Endothelial cell of umbilical vein (primary cell): Measurements from ENCODE around the gene SP6. TPM values are rescaled to one million over a fixed set of nuclear protein-coding genes. Genes with fewer than 3 reads are reported as not detected.

Experiments
- BruUV-seq: library from RNA; stranded (reverse); fragments of 400-500 nt; replicated peaks from 2 replicates; lab custom pipeline; 2021; lab: Mats Ljungman, UMichigan
- CTCF ChIA-PET: fragments of 300-600, 350-600 bp; sonication (Branson Sonifier 250); formaldehyde crosslinking; loops from one replicate; lab custom pipeline; 2021; ENCODE audit warnings: antibody characterized with exemption, inconsistent platforms; lab: Charles Lee
- POLR2A ChIA-PET: fragments of 300-600, 350-600 bp; sonication (Branson Sonifier 250); formaldehyde crosslinking; loops from one replicate; lab custom pipeline; 2021; ENCODE audit warnings: antibody characterized with exemption, inconsistent platforms; lab: Charles Lee
- DNase-seq: peaks from one replicate; pipeline ENCODE4 v3.0.0-alpha.2; 2011; ENCODE audit warnings: low read depth, low spot score
- FAIRE-seq: peaks from 2 replicates; lab custom pipeline; 2011; peaks lifted over from hg19 to GRCh38; lab: Jason Lieb, UNC
- H2AFZ ChIP-seq: 2 replicates; pipeline ENCODE4 v1.6.0; 2012; ENCODE audit warnings: low read depth, low read length, control low read depth, inconsistent platforms
- H3K27ac ChIP-seq: 2 replicates; pipeline ENCODE4 v1.5.1; 2011; ENCODE audit warnings: low read depth, mild to moderate bottlenecking, control low read depth, low read length, moderate library complexity; ENCODE audit not compliant: insufficient read depth
- H3K27me3 ChIP-seq, 2 experiments: 2 replicates each; pipeline versions ENCODE4 v1.6.0 to v1.6.1; 2011; ENCODE audit warnings: low read length in 2 of 2, mixed read lengths in 1 of 2; ENCODE audit not compliant: control insufficient read depth in 2 of 2, insufficient read depth in 2 of 2
- H3K36me3 ChIP-seq, 2 experiments: 2 replicates in 1 of 2; 3 replicates in 1 of 2; pipeline ENCODE4 v1.5.1; 2011; ENCODE audit warnings: low read length in 2 of 2, mild to moderate bottlenecking in 1 of 2, moderate library complexity in 1 of 2; ENCODE audit not compliant: control insufficient read depth in 2 of 2, insufficient read depth in 2 of 2; ENCODE audit errors: extremely low read depth in 1 of 2
- H3K4me1 ChIP-seq: 3 replicates; pipeline ENCODE4 v1.5.1; 2011; ENCODE audit warnings: mild to moderate bottlenecking, low read length; ENCODE audit not compliant: control insufficient read depth, insufficient read depth; ENCODE audit errors: extremely low read depth
- H3K4me2 ChIP-seq: 2 replicates; pipeline ENCODE4 v1.6.1; 2011; ENCODE audit warnings: low read length, control low read depth, mixed read lengths; ENCODE audit not compliant: insufficient read depth
- H3K4me3 ChIP-seq, 3 experiments: fragments of 200-600 bp in 1 of 3; sonication (generic), shearing (Covaris generic) in 1 of 3; replicated peaks in 1 of 3; 2 replicates each; pipeline ENCODE4 v1.5.1; 2011 to 2016; ENCODE audit warnings: control low read depth in 3 of 3, low read length in 3 of 3, mild to moderate bottlenecking in 2 of 3, inconsistent platforms in 1 of 3, low read depth in 1 of 3, moderate library complexity in 1 of 3; ENCODE audit not compliant: insufficient read depth in 1 of 3
- H3K79me2 ChIP-seq: 2 replicates; pipeline ENCODE4 v1.6.0; 2012; ENCODE audit warnings: low read length, inconsistent platforms; ENCODE audit not compliant: control insufficient read depth, insufficient read depth
- H3K9ac ChIP-seq: replicated peaks from 2 replicates; pipeline ENCODE3; 2011; ENCODE audit warnings: low read length, control low read depth; ENCODE audit not compliant: insufficient read depth; ENCODE audit errors: extremely low read depth
- H3K9me1 ChIP-seq: replicated peaks from 3 replicates; pipeline ENCODE4 v1.6.0; 2011; ENCODE audit warnings: mild to moderate bottlenecking, low read length; ENCODE audit not compliant: control insufficient read depth, insufficient read depth; ENCODE audit errors: extremely low read depth
- H3K9me3 ChIP-seq: replicated peaks from 2 replicates; pipeline ENCODE4 v1.5.1; 2012; ENCODE audit warnings: low read length, inconsistent platforms; ENCODE audit not compliant: control insufficient read depth, insufficient read depth
- H4K20me1 ChIP-seq: replicated peaks from 2 replicates; pipeline ENCODE3; 2011; ENCODE audit warnings: mild to moderate bottlenecking, low read length; ENCODE audit not compliant: control insufficient read depth, insufficient read depth; ENCODE audit errors: extremely low read depth
- CTCF ChIP-seq, 2 donors: IDR thresholded peaks; 1 replicate in 1 of 2; 2 replicates in 1 of 2; pipeline ENCODE4 v1.5.1; 2011; ENCODE audit warnings: low read length in 2 of 2, mild to moderate bottlenecking in 2 of 2, moderate library complexity in 2 of 2, control low read depth in 1 of 2, inconsistent platforms in 1 of 2, low read depth in 1 of 2; ENCODE audit not compliant: insufficient read depth in 1 of 2; ENCODE audit errors: extremely low read depth in 1 of 2
- EZH2 ChIP-seq: IDR thresholded peaks from 2 replicates; pipeline ENCODE4 v1.6.1; 2012; ENCODE audit warnings: borderline replicate concordance, low read depth, mild to moderate bottlenecking, moderate library complexity, low read length, inconsistent platforms; ENCODE audit not compliant: severe bottlenecking
- FOS ChIP-seq: IDR thresholded peaks from 2 replicates; pipeline ENCODE4 v1.6.1; 2011; ENCODE audit warnings: mild to moderate bottlenecking, low read length, moderate library complexity, borderline replicate concordance; ENCODE audit not compliant: insufficient read depth
- GATA2 ChIP-seq: IDR thresholded peaks from 2 replicates; pipeline ENCODE4 v1.7.0; 2011; ENCODE audit warnings: low read depth, mild to moderate bottlenecking, moderate library complexity, mixed read lengths, low read length; ENCODE audit not compliant: insufficient read length, insufficient read depth
- JUN ChIP-seq: IDR thresholded peaks from 2 replicates; pipeline ENCODE4 v1.6.1; 2011; ENCODE audit warnings: borderline replicate concordance, low read depth; ENCODE audit not compliant: insufficient read length, insufficient read depth
- MYC ChIP-seq: IDR thresholded peaks from one replicate; pipeline ENCODE4 v1.6.1; 2011; ENCODE audit warnings: mild to moderate bottlenecking, low read depth, low read length
- dilution Hi-C: fragments of 300-500 bp; cut with MboI; formaldehyde crosslinking; loops from one replicate; pipeline ENCODE4 v1.15.0; 2019; ENCODE audit warnings: low sequenced_read_pairs; ENCODE audit not compliant: extremely low pct_ligation_motif_present
- intact Hi-C: fragments of 100-400 bp; cut with micrococcal nuclease; formaldehyde crosslinking; loops from one replicate; pipeline ENCODE4 v1.10.0; 2022
- polyA plus RNA-seq, 4 experiments: library from polyadenylated mRNA; depleted of rRNA in 3 of 4; stranded (reverse) in 3 of 4; unstranded in 1 of 4; fragments of >200 nt; gene quantifications; 2 replicates each; pipeline versions ENCODE4 v1.2.1 to v1.2.3, GENCODE V29; 2011 to 2012; ENCODE audit warnings: missing spikeins in 1 of 4
- total RNA-seq: library from RNA; stranded (reverse); gene quantifications from 2 replicates; pipeline ENCODE4 v1.2.3, GENCODE V29; 2021

Gene SP6
- total and polyA plus RNA-seq, 2 donors (not counting 3 experiments of a cell fraction or from before 2014, with no cell fraction given) = 0.11 to 1.3 TPM

- Histone ChIP-seq H3K4me1 (peaks cover 5% of the 10 kb centered on the region), H3K4me2 (no peak overlapping the region), H3K9me3 (no peaks in the 10 kb centered on the region), H3K79me2 (no peaks in the 10 kb centered on the region), H3K4me3 (no peak overlapping the region), H4K20me1 (no peaks in the 10 kb centered on the region), H3K9ac (no peak overlapping the region), H3K27ac (no peak overlapping the region), H3K36me3 (no peaks in the 10 kb centered on the region), H3K9me1 (no peaks in the 10 kb centered on the region), H3K27me3 (no peaks in the 10 kb centered on the region), H2AFZ (no peak overlapping the region)
- FAIRE-seq (no peak), DNase-seq (no peak)
- ChIA-PET CTCF (interaction anchor here (0.5 to 10.2 kb wide), 9 partner anchors 11 to 934 kb away, joined by 3 to 367 read pairs (median 12); partner anchors contain the start of genes LRRC46, MRPL10 and SP2), POLR2A (no interaction called here)
- TF ChIP-seq EZH2 = no peak
- TF ChIP-seq MYC = no peak
- no peak for TF ChIP-seq JUN
- peak; percentile 16 to 23 for TF ChIP-seq CTCF (IDR thresholded peaks at IDR 0.05; ENCODE audit: extremely low read depth in 1 of 2, insufficient read depth in 1 of 2, low read depth in 1 of 2, low read length in 2 of 2)
- no peak for TF ChIP-seq FOS
- TF ChIP-seq GATA2 = no peak
- no TSS peak for BruUV-seq
- intact Hi-C loops = loop anchor here (5.0 kb wide), 1 partner anchor 167 kb away; no protein-coding TSS in a partner anchor
- dilution Hi-C loops = no loop called here
These were observed 5.9 kb downstream of the SP6 start for GRCh38 chr17:47844814-47845715.
